ENCODE results near the gene ACAA1.
"Not testable (repeated sequence)": the region's sequence is repeated elsewhere in the genome, so short reads cannot be mapped to it uniquely, and the experiment has no call there.

Gene ACAA1

GRCh38 chr3:38094999-38095398 is 41.9 kb downstream of the ACAA1 start:
- in situ Hi-C loops (cut with MboI; ENCODE audit: low pct_unique_long_range_greater_than_20kb, low sequenced_read_pairs, unreplicated experiment), result no loop called here
- no peak for TF ChIP-seq CTCF (IDR thresholded peaks at IDR 0.05; ENCODE audit: extremely low read depth, insufficient read depth, missing control alignments)
- no peak for DNase-seq (ENCODE audit: low spot score)

- no peak for DNase-seq (ENCODE audit: low spot score)
- no peak for TF ChIP-seq CTCF (IDR thresholded peaks at IDR 0.05; ENCODE audit: extremely low read depth, insufficient read depth, missing control alignments)
- in situ Hi-C loops (cut with MboI; ENCODE audit: low pct_unique_long_range_greater_than_20kb, low sequenced_read_pairs, unreplicated experiment), result no loop called here
Observed at GRCh38 chr3:38090453-38090852, 46.5 kb downstream of the ACAA1 start.

- no peak for DNase-seq (ENCODE audit: low spot score)
- no peak for TF ChIP-seq CTCF (IDR thresholded peaks at IDR 0.05; ENCODE audit: extremely low read depth, insufficient read depth, missing control alignments)
- in situ Hi-C loops (cut with MboI; ENCODE audit: low pct_unique_long_range_greater_than_20kb, low sequenced_read_pairs, unreplicated experiment), result no loop called here
Observed at GRCh38 chr3:38089163-38089562, 47.8 kb downstream of the ACAA1 start.

GRCh38 chr3:38088126-38089078 is 48.5 kb downstream of the ACAA1 start:
- in situ Hi-C loops (cut with MboI; ENCODE audit: low pct_unique_long_range_greater_than_20kb, low sequenced_read_pairs, unreplicated experiment), result no loop called here
- no peak for TF ChIP-seq CTCF (IDR thresholded peaks at IDR 0.05; ENCODE audit: extremely low read depth, insufficient read depth, missing control alignments)
- DNase-seq (ENCODE audit: low spot score), result no peak

- in situ Hi-C loops (cut with MboI; ENCODE audit: low pct_unique_long_range_greater_than_20kb, low sequenced_read_pairs, unreplicated experiment); DNase-seq (ENCODE audit: low spot score): not testable (repeated sequence)
Observed at GRCh38 chr3:38087278-38087677, 49.6 kb downstream of the ACAA1 start.

- no peak for DNase-seq (ENCODE audit: low spot score)
- in situ Hi-C loops (cut with MboI; ENCODE audit: low pct_unique_long_range_greater_than_20kb, low sequenced_read_pairs, unreplicated experiment), result no loop called here
- TF ChIP-seq CTCF (IDR thresholded peaks at IDR 0.05; ENCODE audit: extremely low read depth, insufficient read depth, missing control alignments), result no peak
Observed at GRCh38 chr3:38086496-38086895, 50.4 kb downstream of the ACAA1 start.

- in situ Hi-C loops (cut with MboI; ENCODE audit: low pct_unique_long_range_greater_than_20kb, low sequenced_read_pairs, unreplicated experiment), result no loop called here
- no peak for DNase-seq (ENCODE audit: low spot score)
- TF ChIP-seq CTCF (IDR thresholded peaks at IDR 0.05; ENCODE audit: extremely low read depth, insufficient read depth, missing control alignments), result no peak
Observed at GRCh38 chr3:38085943-38086324, 51.0 kb downstream of the ACAA1 start.

Measured in GM13977 (cell line).